Parathyroid adenoma (tissue), 2 donors: ENCODE results near the gene ATF7IP2.

Source experiments
- H2AFZ ChIP-seq: fragments of 300-600 bp; sonication (generic); one replicate; pipeline ENCODE4 v1.7.0; 2017; ENCODE audit warnings: antibody characterized with exemption, mild to moderate bottlenecking
- H3K27ac ChIP-seq: fragments of 300-600 bp; sonication (generic); one replicate; pipeline ENCODE4 v1.7.0; 2017
- H3K27me3 ChIP-seq: fragments of 300-600 bp; sonication (generic); one replicate; pipeline ENCODE4 v1.7.0; 2017; ENCODE audit warnings: low read length; ENCODE audit not compliant: control insufficient read depth, insufficient read depth
- H3K36me3 ChIP-seq: fragments of 300-600 bp; sonication (generic); one replicate; pipeline ENCODE4 v1.7.0; 2017; ENCODE audit warnings: low read length; ENCODE audit not compliant: control insufficient read depth, insufficient read depth
- H3K4me1 ChIP-seq: fragments of 300-600 bp; sonication (generic); one replicate; pipeline ENCODE4 v1.7.0; 2017; ENCODE audit warnings: control low read depth
- H3K4me2 ChIP-seq: fragments of 300-600 bp; sonication (generic); one replicate; pipeline ENCODE4 v1.7.0; 2017; ENCODE audit warnings: low read length
- H3K4me3 ChIP-seq: fragments of 300-600 bp; sonication (generic); one replicate; pipeline ENCODE4 v1.7.0; 2017; ENCODE audit warnings: low read depth, low read length
- H3K79me2 ChIP-seq: fragments of 300-600 bp; sonication (generic); one replicate; pipeline ENCODE4 v1.7.0; 2017; ENCODE audit warnings: control low read depth
- H3K9ac ChIP-seq: fragments of 300-600 bp; sonication (generic); one replicate; pipeline ENCODE4 v1.7.0; 2017; ENCODE audit warnings: mild to moderate bottlenecking
- H3K9me3 ChIP-seq: fragments of 300-600 bp; sonication (generic); one replicate; pipeline ENCODE4 v1.7.0; 2017; ENCODE audit warnings: low read length; ENCODE audit not compliant: control insufficient read depth
- CTCF ChIP-seq: fragments of 300-600 bp; sonication (generic); IDR thresholded peaks from one replicate; pipeline ENCODE4 v1.7.0; 2017; ENCODE audit warnings: antibody characterized with exemption, mild to moderate bottlenecking
- donor health status: primary hyperparathyroidism.

The ATF7IP2 gene

GRCh38 chr16:10376229-10376628 is 9.6 kb upstream of the ATF7IP2 start:
- Histone ChIP-seq H3K27me3 (no peaks in the 10 kb centered on the region), H3K4me2 (no peak overlapping the region), H3K27ac (no peak overlapping the region), H3K79me2 (no peaks in the 10 kb centered on the region), H3K36me3 (no peaks in the 10 kb centered on the region), H3K4me3 (no peak overlapping the region), H3K9ac (no peak overlapping the region), H3K4me1 (no peaks in the 10 kb centered on the region), H2AFZ (no peak overlapping the region), H3K9me3 (peaks cover 3% of the 10 kb centered on the region)
- no peak for TF ChIP-seq CTCF

GRCh38 chr16:10383626-10384025 is 2.2 kb upstream of the ATF7IP2 start:
- Histone ChIP-seq H3K79me2 (no peaks in the 10 kb centered on the region), H3K27ac (no peak overlapping the region), H3K9ac (no peak overlapping the region), H2AFZ (no peak overlapping the region), H3K27me3 (no peaks in the 10 kb centered on the region), H3K4me2 (no peak overlapping the region), H3K36me3 (no peaks in the 10 kb centered on the region), H3K4me3 (no peak overlapping the region), H3K4me1 (no peaks in the 10 kb centered on the region), H3K9me3 (no peaks in the 10 kb centered on the region)
- no peak for TF ChIP-seq CTCF

GRCh38 chr16:10386517-10387100 is 748 bp downstream of the ATF7IP2 start:
- Histone ChIP-seq H3K36me3 (no peaks in the 10 kb centered on the region), H3K9me3 (no peaks in the 10 kb centered on the region), H3K79me2 (no peaks in the 10 kb centered on the region), H3K4me2 (peak overlapping the region; percentile 59), H3K4me1 (no peaks in the 10 kb centered on the region), H3K27ac (no peak overlapping the region), H3K4me3 (peak overlapping the region; percentile 60), H3K9ac (no peak overlapping the region), H2AFZ (no peak overlapping the region), H3K27me3 (no peaks in the 10 kb centered on the region)
- no peak for TF ChIP-seq CTCF

DNA sequence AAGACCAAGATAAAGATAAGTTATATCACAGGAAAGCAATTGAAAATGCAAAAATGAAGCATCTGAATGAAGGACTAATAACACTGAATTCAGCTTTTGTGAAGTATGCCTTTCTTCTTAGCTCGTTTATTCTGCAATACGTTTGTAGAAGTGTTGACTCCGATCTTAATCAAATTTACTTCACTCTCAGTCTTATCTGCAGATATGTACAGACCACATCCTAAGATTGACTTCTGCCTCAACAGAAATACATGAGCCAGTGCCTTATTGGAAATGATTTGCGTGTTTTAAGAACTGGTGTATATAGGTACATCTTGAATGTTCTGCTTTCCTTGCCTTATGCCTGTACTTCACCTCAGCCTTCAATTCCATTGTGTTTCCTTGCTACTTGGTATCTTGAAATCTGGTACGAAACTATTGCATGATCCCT is 1.3 kb downstream of the ATF7IP2 start:
- Histone ChIP-seq H3K9ac (no peak overlapping the region), H3K79me2 (no peaks in the 10 kb centered on the region), H3K27me3 (no peaks in the 10 kb centered on the region), H2AFZ (no peak overlapping the region), H3K36me3 (no peaks in the 10 kb centered on the region), H3K27ac (no peak overlapping the region), H3K4me2 (no peak overlapping the region), H3K4me1 (no peaks in the 10 kb centered on the region), H3K9me3 (no peaks in the 10 kb centered on the region), H3K4me3 (no peak overlapping the region)
- no peak for TF ChIP-seq CTCF

DNA sequence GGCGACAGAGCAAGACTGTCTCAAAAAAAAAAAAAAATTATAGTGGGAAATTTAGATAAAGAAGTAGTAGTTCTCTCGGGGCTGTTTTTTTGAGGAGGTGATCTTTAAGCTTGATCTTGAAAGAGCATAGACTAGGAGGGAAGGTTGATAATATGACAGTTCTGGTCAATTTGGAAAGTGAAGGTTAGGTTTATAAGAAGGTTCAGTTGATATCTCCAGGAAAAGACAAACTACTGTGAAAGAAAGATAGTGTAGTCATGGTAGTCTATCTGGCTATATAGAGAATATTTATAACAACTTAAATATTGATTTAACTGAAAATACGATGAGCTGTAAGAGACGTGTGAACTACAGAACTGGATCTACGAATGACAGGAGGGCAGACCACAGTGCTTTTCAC is 3.1 kb downstream of the ATF7IP2 start:
- Histone ChIP-seq H3K4me1 (no peaks in the 10 kb centered on the region), H3K79me2 (no peaks in the 10 kb centered on the region), H3K4me2 (no peak overlapping the region), H3K27ac (no peak overlapping the region), H2AFZ (no peak overlapping the region), H3K27me3 (no peaks in the 10 kb centered on the region), H3K9me3 (no peaks in the 10 kb centered on the region), H3K36me3 (no peaks in the 10 kb centered on the region), H3K9ac (no peak overlapping the region), H3K4me3 (no peak overlapping the region)
- no peak for TF ChIP-seq CTCF
